NB4 (cell line): ENCODE results near the gene MEGF11.

Experiments
- MYC ChIP-seq: IDR thresholded peaks from 2 replicates; pipeline ENCODE4 v1.6.1; 2011; ENCODE audit warnings: low read depth, low read length
- POLR2A ChIP-seq: IDR thresholded peaks from 2 replicates; pipeline ENCODE4 v1.6.1; 2011; ENCODE audit warnings: mild to moderate bottlenecking; ENCODE audit not compliant: insufficient read length; ENCODE audit errors: extremely low read depth
- TF ChIP-seq, protein P1 (sequence below): IDR thresholded peaks from one replicate; pipeline ENCODE4 v1.5.1; 2012; ENCODE audit warnings: low read depth, low read length
- TF ChIP-seq, protein P2 (sequence below): IDR thresholded peaks from 2 replicates; pipeline ENCODE4 v1.6.1; 2011; ENCODE audit warnings: low read depth, low read length

DNA sequence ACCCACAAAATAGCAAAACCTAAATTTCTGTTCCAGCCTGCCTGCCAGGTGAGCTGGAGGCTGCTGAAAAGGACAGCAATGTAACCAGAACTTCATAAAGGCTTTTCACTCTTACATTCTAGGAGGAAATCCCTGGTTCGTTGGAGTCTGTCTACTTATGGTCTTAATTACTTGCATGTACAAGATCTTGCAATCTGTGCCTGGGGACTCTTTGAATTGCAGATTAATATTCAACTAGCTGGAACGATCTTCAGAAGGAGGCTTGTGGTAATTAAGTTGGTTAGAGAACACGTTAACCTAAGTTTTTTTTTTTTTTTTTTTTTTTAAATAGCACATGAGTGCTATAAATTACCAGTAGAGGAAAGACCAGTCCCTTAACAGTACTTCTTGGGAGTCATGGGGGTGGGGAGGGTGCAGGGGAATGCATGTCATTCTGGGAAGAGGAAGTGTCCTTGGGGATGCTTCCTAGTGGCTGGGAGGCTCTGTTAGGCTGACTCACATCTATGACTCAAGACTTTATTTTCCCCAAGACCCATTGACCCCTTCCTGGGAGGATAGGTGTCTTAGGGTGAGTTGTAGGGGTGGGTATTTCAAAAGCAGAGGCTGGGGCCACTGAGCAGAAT is 244.5 kb downstream of the MEGF11 start:
- TF ChIP-seq, protein P1, sequence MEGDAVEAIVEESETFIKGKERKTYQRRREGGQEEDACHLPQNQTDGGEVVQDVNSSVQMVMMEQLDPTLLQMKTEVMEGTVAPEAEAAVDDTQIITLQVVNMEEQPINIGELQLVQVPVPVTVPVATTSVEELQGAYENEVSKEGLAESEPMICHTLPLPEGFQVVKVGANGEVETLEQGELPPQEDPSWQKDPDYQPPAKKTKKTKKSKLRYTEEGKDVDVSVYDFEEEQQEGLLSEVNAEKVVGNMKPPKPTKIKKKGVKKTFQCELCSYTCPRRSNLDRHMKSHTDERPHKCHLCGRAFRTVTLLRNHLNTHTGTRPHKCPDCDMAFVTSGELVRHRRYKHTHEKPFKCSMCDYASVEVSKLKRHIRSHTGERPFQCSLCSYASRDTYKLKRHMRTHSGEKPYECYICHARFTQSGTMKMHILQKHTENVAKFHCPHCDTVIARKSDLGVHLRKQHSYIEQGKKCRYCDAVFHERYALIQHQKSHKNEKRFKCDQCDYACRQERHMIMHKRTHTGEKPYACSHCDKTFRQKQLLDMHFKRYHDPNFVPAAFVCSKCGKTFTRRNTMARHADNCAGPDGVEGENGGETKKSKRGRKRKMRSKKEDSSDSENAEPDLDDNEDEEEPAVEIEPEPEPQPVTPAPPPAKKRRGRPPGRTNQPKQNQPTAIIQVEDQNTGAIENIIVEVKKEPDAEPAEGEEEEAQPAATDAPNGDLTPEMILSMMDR: no peak
- TF ChIP-seq, protein P2, sequence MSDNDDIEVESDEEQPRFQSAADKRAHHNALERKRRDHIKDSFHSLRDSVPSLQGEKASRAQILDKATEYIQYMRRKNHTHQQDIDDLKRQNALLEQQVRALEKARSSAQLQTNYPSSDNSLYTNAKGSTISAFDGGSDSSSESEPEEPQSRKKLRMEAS: no peak
- TF ChIP-seq POLR2A (no peak), MYC (no peak)
